Medulla oblongata (tissue), 1 donor: ENCODE data around the gene C1QTNF6.

Source experiments
- DNase-seq: peaks from one replicate; pipeline ENCODE4 v3.0.0-alpha.2; 2015; ENCODE audit errors: extremely low spot score

Gene C1QTNF6

GRCh38 chr22:37141971-37142370 lies 46.1 kb downstream of the C1QTNF6 start:
- DNase-seq, result no peak

GRCh38 chr22:37141476-37141875 lies 46.6 kb downstream of the C1QTNF6 start:
- no peak for DNase-seq

GRCh38 chr22:37140686-37141323 lies 47.2 kb downstream of the C1QTNF6 start:
- DNase-seq, result no peak

- no peak for DNase-seq
Observed at GRCh38 chr22:37139762-37140161, 48.3 kb downstream of the C1QTNF6 start.

DNA sequence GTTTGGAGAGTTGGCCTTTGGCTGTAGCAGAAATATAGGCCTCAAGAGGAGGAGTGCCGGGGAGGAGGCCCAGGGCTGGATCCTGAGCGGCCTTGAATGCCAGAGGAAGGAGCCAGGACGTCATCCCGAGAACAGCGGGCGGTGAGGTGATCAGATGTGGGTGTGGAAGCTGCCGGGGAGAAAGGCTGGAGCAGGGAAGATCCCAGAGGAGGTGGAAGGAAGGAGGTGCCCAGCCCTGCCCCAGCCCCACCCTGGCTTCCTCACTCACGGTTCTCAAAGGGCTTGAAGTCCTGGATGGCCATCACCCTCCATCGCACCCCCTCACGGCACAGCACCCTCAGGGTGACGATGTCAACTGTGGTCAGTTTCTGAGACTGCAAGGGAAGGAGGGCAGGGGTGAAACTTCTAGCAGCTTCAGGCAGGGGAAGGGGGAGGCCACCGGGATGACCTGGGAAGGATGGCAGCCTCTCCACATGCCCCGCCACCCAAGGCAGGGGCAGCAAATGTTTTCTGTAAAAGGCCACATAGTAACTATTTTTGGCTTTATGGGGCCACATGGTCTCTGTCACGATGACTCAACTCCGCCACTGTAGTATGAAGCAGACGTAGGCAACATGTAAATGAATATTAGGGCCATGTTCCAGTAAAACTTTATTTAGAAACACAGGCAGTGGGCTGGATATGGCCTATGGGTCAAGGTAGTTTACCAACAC lies 49.0 kb downstream of the C1QTNF6 start:
- no peak for DNase-seq

DNA sequence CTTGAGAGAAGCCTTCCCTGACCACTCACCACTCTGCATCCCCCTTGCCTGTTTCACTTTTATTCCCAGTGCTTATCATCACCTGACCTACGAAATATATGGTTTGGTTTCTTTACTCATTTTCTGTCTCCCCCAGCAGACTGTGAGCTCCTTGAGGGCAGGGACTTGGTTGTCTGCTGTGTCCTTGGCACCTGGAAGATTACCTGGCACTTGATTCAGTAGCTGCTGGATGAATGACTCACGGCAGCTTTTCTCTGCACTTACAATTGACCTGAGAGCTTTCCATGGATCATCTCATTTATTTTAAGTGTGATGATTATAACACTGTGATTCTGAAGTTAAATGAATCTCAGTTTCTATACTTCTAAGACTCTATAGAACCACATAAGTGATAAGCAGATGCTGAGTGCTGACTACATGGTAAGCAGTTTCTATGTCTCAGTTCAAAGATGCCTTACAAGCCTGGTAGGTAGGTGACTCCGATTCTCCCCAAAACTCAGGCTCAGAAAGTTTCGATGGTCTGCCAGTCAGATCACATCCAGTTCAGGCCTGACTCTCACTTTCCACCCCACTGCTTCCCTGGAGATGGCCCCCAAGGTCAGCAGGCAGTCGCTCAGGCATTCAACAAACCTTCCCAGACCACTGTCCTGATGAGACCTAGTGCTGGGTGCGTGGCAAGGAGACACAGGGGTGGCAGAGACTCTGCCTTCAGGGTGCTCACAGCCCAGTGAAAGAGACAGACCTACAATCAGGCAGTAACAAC lies 50.0 kb downstream of the C1QTNF6 start:
- DNase-seq, result no peak

- no peak for DNase-seq
Observed at GRCh38 chr22:37137131-37137530, 50.9 kb downstream of the C1QTNF6 start.

DNA sequence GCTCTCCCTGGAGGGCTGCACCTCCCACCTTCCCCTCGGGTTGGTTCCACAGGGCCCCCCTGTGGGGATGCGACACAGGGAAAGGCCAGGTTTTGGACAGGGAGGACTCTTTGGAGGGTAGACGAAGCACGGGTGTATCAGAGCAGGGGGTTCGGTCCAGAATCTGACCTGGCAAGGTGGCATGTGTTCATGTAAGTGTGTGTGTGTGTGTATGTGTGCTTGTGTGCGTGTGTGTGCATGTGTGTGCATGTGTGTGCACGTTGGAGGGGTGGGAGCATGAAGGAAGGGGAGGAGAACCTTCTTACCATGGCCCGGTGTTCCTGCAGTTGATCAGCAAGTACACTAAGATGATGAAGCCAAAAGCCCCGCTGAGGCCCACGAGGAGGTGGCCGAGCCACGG lies 53.0 kb downstream of the C1QTNF6 start:
- no peak for DNase-seq

DNA sequence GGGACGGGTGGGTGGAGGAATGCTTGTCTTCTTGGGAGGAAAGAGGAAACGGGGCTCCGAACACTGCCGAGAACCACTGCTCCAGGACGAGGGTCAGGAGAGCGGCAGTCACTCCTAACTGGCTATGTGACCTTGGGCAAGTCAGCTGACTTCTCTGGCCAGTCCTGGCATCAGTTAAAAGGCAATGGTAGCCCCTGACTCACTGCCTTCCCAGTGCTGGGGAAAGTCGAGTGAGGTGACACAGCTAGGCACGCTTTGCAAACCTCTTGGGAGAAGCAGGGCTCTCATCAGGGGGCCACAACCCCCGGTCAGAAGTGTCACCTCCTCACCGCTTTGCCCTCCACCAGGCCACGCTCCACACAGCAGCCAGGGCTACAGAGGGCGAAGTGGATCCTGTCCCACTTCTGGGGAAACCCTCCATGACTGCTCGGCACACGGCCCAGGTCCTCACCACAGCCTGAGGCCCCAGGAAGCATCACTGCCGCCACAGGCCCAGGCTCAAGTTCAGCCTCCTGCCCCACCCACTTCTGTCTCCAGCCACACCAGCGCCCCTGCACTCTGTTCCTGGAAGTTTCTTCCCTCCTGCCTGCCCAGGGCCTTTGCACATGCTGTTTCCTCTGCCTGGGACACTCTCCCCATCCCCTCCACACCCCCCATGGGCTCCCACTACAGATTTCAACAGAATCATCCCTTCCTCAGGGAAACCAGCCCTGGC lies 54.6 kb downstream of the C1QTNF6 start:
- no peak for DNase-seq

GRCh38 chr22:37132773-37133172 lies 55.3 kb downstream of the C1QTNF6 start:
- no peak for DNase-seq
